Measurements from ENCODE around the gene MAGEA2.
"Not testable (repeated sequence)": the region's sequence is repeated elsewhere in the genome, so short reads cannot be mapped to it uniquely, and the experiment has no call there.

Gene MAGEA2

GRCh38 chrX:152706500-152706899 lies 47.1 kb downstream of the MAGEA2 start:
- DNase-seq (ENCODE audit: low spot score), result not testable (repeated sequence)

- not testable (repeated sequence) for DNase-seq (ENCODE audit: low spot score)
Measured at GRCh38 chrX:152700390-152700789, 53.3 kb downstream of the MAGEA2 start.
